Effector CD8-positive, alpha-beta T cell (primary cell): ENCODE data around the gene RFX8.
"Not testable (repeated sequence)": the region's sequence is repeated elsewhere in the genome, so short reads cannot be mapped to it uniquely, and the experiment has no call there.

ENCODE experiments used
- DNase-seq: peaks from one replicate; lab custom pipeline; 2025; lab: John Stamatoyannopoulos, UW

Gene RFX8

DNA sequence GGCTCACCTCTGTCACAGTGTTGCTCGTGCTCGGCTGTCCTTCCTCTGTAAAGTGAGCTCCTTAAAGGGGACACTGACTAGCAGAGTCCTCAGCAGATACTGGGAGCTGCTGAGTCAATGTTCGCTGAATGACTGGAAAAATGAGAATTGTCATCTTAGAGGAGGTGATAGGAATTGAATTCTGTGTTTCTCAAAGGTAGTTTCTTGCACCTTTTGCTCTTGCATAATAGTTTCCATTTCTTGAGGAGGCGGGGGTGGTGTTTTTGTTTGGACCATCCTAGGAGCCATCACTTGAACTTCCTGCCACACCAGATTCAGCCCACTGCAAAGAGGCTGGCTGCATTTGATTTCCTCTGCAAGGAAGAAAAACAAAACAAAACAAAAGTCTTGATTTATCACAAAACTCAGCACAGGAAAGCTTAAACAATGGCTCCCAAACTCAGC is 11.4 kb upstream of the RFX8 start:
- DNase-seq: no peak

DNA sequence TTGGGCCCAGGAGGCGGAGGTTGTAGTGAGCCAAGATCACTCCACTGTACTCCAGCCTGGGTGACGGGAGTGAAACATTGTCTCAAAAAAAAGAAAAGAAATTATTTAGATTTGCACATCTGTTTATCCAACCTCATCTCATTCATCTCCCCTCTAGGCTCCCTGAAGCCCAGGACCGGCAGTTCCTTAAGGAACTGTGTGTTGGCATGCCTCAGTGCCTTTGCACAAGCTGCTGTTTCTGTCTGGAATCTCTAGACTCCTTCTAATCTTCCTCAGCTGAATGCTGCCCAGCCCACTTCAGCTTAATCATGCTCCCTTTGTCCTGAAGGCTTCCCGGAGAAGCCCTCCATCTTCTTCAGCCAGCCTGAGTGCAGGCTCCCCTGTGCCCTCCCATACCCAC is 10.9 kb upstream of the RFX8 start:
- DNase-seq: no peak

DNA sequence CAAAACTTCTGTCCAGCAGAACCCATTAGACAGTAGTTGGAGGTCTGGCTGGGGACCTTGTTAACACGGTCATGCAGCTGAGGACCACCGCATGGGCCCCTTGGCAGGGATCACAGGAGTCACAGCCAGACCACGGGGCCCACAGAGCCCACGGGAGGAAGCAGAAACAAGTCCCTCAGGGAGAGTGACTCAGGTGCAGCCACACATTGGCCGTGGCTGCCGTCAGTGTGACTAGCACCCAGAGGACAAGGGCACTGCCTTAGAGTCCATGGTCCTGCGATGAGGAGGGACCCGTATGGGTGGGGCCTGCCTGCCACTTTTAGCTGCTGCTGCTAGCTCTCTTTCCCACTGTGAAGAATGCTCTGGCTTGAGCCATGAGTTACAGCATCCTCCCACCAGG is 5.9 kb upstream of the RFX8 start:
- DNase-seq: no peak

DNA sequence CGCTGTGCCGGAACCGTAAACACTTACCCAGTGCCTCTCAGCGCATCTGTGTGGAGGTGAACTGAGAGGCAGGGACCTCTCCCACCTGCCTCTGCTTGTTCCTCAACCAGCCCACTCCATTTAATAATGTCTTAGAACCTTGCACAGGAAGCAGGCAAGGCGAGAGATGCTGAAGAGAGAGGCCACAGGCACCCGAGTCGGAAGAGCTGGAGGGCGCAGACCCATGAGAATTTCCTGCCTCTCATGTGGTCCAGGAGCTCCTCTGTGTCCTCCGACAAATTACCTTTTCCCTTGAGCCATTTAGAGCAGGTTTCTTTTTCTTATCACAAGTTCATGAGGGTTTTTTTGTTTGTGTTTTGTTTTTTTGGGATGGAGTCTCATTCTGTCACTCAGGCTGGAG is 4.9 kb upstream of the RFX8 start:
- DNase-seq: no peak

DNA sequence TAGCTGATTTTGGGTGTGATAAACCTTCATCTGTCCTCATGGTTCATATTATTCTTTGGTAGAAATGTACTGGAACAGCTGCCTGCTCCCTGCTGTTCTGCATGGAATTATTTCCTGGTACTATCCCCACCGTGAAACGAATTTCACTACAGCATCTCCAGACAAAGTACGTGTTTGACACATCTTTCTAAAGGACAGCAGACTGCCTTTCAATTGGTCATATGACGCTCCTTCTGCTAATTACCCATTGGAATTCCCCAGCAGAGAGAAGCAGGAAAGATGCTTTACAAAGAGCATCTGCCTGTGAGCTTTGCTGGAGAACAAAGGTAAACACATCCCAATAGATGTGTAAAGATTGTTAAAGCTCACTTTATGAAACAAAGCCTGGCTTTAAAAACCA is 4.4 kb upstream of the RFX8 start:
- no peak for DNase-seq

DNA sequence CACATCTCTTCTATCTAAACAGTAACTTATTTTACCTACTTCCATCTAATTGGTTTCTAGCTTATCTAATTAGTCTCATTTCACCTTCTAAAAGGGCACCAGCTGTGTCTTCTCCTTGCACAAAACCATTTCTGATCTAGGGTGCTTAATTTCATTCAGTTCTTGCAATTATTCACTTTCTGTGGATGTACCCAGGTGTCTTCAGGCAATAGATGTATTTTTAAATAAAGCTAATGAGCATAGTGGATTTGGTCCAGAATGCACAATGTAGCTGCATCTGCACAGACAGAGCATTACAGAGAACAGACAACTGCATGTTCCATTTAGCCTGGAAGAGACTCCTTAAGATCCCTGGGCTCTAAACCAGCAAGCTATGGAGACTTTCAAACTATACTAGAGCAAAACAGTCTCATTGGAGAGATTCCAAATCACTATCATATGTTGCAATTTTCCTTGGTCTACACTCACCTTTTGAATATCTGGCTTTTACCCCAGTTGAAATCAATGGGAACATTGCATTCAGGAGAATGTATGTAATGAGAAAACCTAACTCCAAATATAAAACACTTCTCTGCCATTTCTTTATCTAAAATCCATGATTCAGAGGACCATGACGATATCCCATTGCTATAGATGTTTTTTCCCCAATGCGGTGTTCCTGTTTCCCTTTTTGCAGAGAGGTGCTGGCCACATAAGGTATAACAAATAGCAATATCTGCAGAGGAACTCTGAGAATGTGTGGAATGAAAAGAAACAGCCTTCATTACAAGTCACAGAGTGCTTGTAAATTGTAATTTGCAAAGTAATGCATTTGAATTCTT is 3.5 kb upstream of the RFX8 start:
- no peak for DNase-seq

DNA sequence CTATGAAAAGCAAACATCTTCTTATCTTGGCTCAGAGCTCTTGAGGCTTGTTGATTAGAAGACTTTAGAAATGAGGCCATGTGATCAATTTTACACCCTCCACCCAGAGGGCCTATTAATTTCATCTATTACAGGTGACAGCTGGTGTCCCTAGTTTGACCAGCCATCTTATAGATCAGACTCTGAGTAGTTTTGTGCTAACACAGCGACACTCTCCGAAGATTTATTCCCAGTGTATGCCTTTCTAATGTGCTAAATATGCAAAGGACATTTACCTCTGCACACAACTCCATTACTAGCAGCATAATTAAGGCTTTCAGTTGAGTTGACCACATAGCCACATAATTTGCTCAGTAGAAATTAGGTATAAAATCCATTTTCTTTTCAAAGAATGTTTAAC is 2.6 kb upstream of the RFX8 start:
- DNase-seq: no peak

DNA sequence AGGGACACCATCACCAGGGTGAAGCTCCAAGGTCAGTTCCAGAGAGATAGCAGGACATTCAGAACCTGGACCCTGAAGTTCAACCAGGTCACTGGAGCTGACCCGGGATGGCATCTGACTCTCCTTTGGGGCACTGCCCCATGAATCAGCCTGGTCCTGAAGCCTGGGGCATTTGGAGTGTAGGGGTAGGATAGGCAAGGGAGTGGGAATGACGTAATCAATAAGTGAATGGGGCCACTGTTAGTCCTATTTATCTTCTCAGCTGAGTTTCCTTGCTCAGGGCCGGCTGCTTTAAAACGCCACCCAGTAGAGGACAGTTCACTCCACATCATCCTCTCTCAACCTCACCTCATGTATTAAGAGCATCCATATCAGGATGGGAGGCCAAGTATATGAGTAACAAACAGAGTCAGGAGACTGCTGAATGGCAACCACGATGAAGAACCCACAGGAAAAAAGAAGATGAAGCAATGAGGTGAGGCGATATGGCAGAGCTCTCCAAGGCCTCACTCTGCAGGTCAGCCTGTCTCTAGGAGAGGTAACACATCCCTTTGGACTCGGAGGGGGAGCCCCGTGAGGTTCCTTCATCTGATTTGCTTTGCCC is 1.8 kb upstream of the RFX8 start:
- no peak for DNase-seq

DNA sequence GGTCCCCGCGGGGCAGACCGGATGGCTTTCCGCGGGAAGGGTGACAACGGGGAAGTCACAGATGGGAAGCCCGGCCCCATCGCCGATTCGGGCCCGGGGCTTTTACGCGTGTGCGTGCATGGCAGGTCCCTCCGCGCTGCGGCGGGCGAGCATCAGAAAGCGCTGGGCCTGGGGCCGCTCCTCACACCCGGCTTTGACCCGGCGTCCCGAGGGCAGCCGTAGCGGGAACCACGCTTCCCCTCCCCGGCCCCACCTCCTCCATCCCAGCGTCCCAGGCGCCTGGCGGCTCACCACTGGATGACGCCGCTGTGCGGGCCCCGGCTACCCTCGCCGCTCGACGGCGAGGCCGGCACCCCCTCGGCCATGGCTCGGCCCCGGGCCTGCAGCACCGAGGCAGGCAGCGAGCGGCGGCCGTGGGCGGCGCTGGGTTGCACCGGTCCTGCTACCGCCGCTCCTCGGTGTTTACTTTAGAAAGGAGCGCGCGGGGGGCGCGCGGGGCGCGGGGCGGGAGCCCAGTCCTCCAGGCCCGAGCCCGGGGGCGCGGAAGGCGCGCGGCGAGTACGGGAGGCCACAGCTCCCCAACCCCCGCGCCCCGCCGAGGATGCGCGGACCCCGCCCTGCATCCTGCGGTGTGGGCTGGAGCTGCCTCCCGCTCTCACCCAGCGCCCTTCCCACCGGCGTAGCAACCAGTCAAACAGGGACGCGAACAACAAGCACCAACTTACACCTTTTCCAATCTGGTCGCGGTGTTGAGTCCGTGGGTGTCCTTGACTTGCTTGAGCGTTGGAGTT is 806 bp downstream of the RFX8 start:
- DNase-seq: no peak

DNA sequence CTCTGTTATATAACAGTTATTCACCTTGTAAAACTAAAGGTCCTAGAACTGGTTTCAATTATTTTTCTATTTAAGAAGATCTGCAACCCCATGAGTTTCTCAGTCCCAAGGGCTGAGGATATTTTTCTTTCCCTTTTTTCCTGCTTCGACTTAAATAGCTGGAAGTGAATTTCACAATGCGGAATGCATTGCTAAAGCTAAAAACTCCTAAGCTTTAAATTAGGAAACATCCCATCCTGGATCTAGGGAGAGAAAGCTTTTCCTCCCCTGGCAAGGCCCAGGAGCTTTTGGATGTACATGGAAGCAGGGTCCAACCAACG is 1.4 kb downstream of the RFX8 start:
- DNase-seq: no peak

DNA sequence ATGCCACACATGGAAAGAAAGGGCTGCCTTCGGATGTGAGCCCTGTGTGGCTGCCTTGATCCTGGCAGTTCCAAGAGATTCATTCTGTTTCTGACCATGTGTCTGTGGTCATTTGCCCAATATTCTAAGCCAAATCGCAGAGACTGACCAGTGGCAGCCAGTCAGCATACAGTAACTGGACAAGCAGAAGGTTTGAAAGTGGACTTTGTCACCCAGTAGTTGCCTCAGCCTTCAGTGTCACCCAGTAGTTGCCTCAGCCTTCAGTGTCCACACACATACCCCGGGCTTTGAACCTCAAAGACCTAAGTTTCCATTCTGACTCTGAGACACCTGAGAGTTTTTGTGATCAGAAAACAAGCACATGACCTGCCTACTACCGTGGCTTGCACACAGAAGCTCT is 5.0 kb downstream of the RFX8 start:
- no peak for DNase-seq

DNA sequence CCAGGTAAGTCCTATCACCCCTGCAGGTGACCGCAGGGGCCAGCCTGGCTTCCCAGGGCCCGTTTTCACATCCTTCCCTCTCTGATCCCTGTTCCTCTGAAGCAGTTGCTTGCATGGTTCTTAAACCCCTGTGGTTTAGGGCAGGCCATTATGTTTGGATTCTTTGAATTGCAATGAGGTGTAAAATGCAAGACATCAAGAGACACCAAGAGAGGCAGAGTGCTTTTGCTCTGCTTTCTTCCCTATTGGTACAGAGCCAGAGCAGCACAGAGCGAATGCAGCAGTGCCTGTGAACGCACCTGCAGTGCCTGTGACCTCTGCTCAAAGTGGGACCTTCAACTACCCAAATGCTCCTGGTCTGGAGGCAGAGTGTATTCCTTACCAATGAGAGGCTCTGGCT is 7.6 kb downstream of the RFX8 start:
- no peak for DNase-seq

DNA sequence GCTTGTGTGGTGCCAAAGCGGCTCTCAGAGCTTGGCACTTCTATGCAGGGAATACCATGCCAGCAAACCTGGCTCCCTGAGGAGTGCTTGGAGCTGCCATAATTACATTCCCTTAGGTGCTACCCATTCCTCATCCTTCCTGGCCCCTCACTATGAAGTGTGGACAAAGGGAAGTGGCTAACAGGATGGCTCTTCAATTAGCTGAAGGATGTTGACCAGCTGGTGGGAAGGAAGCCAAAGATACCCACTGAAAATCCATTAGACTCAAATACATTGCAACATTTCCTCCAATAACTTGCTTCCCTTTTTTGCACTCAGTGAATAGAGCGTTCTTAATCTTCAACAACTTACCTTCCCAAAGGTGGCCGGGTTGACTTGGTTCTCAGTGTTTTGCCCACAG is 8.5 kb downstream of the RFX8 start:
- DNase-seq: no peak

DNA sequence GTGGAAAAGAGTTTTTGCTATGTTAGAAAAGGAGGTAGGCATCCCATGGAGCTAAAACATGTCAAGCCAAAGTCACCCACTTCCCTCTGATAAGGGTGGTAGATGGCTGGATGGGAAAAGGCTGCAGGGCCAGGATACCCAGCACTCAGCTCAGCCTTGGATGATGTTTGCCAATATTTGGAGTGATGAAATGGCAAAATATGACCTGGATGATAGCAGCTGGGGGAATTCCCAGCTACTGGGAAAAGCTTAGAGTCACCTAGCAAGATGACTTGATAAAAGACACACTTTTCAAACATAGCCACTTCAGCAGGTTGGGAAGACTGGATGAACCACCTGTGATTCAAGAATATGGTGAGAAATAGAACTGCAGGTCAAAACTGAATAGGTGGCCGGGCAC is 10.1 kb downstream of the RFX8 start:
- DNase-seq: no peak

DNA sequence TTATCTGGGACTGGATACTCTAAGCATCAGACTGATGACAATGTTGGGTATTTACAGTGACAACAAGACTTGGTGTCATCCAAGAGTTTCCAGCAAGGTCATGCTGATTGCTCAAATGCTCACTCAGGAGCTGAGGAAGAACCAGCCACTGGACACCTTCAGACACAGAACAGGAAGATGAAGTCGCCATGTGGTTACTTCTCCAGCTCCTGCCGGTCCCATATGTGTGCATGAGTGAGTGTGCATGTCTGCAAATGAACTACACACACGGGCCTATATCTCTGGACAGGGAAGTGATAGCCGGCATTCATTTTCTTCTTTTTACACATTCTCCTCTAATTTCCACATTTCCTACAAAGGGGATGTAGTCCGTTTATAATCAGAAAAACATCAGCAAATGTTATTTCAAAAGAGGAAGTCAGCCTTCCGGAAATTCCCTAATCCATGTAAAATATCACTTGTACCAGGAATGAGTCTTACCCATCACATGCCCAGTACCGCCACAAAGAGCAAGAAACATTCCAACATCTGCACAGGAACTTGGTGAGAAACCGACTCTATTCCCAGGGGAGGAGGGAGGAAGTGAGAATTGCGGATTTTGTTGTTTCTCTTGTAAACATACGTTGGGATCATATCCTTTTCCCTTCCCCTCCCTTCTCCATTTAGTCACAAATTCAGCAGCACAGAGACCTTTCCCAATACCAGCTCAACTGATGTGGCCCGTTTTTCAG is 10.8 kb downstream of the RFX8 start:
- no peak for DNase-seq

DNA sequence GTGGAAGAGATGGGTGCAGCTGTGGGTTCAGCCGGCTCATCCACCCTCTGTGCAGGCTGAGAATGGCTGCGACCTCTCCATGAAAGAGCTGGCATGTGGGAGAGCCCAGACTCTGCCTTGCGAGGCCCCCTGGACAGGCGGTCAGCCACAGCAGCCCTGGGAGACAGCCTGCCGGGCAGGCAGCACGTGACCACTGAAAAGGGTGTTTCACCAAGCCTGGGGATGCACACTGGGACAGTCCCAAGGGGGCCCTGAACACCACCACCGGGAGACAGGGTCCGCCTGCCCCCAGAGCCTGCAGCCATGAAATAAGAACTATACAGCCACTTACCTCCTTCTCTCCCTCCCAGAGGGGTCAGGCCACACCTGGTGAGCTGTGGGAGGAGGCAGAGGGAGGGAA is 11.5 kb downstream of the RFX8 start:
- DNase-seq: no peak

DNA sequence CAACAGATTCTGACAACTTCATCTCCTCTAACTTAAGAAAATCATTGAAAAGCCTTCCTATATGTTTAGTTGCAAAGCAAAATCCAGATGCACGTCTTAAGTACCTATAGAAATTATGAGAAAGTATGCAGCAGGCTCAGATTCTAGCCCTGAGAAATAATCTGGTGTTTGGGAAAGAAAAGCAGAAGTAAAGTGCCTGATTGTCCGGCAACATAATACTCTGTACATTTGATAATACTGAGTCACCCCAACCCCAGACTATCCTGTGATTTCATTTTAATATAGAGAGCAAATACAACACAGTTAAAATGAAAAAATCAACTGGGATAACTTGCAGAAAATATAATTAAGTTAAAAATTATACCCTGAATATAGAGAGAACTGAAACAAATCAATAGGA is 13.5 kb downstream of the RFX8 start:
- DNase-seq: no peak

DNA sequence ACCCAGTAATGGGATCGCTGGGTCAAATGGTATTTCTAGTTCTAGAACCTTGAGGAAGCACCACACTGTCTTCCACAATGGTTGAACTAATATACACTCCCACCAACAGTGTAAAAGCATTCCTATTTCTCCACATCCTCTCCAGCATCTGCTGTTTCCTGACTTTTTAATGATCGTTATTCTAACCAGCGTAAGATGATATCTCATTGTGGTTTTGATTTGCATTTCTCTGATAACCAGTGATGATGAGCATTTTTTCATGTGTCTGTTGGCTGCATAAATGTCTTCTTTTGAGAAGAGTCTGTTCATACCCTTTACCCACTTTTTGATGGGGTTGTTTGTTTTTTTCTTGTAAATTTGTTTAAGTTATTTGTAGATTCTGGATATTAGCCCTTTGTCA is 20.5 kb downstream of the RFX8 start:
- not testable (repeated sequence) for DNase-seq

DNA sequence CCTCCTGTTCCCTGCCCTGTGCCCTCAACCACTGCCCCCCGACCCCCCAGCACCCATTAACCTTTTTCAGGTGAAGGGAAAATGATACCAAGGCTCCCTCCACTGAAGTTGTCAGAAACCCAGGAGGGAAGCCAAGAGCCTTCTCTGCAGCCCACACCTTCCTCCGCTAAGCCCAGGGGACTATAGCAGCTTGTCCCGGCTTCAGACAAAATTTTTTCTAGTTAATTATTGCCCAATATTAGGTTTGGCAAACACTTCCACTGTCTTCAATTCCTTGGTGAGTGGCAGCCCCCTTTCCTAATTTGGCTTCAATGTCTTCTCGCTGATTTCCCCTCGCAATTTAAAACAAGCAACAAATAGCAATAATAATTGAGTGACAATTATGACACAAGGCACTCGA is 23.9 kb downstream of the RFX8 start:
- DNase-seq: no peak

DNA sequence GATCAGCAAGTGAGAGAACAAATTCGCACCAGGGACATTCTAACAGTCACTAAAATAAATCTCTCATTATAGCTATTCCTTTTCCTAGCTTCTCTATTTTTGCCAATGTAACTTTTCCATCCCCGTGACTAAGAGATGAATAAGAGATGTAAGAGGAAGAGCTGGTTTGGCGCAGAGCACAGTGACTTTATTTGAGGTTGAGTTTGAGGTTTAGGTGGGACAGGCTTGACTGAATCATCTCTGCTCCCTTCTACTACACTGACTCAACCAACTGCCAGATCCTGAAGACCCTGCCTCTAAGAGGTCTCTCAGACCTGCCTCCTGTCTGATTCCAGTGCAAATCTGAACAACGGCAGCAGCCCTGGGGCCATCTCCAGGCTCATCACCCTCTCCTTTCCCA is 28.0 kb downstream of the RFX8 start:
- no peak for DNase-seq

DNA sequence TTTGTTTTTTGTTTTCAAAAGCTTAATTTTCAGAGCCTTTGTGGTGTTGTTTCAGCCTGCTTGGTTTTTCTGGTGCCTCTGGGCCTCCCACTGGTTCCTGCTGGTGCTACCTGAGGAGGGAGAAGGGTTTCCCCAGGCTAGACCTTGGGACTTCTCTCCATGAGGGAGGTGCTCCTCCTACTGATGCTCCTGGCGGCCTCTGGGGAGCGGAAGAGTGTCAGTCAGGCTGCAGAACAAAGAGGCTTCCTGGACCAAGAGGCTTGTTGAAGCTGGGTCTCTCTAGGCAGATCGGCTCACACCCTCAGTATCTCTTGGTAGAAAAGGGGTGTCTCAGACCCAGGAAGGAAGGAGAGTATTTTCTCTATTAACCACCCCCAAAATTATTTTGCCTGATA is 32.2 kb downstream of the RFX8 start:
- DNase-seq: no peak

DNA sequence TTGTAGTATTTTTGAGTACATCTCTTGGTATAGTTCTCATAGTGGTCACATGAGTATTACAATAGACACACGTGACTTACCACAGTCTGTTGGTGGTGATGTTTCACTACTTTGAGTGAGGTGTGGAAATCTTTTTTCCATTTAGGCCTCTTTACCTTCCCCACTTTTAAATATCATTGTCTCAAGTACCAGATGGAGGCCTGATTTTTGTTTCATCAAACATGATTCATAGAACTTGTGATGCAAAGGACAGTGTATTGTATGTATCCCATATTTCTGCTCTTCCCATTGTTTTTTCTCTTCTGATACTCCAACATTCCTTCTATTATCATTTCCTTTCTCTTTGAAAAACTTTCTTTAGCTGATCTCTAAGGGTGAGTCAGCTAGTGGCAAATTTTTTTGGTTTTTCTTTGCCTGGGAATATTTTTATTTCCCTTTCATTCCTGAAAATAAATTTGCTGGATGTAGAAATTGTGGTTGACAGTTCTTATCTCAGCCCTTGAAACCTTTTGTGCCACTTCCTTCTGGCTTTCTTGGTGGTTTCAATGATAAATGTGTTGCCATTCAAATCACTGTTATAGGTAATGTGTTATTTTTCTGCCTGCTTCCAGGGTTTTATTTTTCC is 32.8 kb downstream of the RFX8 start:
- no peak for DNase-seq
